Adrenal gland (tissue), 5 donors: ENCODE measurements around the gene GPR132.

ENCODE experiments used
- CTCF ChIP-seq, 6 experiments: fragments of 450-650 bp in 4 of 6; fragments of 200-600 bp in 2 of 6; sonication (generic) in 1 of 6; IDR thresholded peaks; 1 replicate in 5 of 6; 2 replicates in 1 of 6; pipeline versions ENCODE4 v1.5.1 to v1.8.0; 2016 to 2021; ENCODE audit warnings: antibody characterized with exemption in 6 of 6, mild to moderate bottlenecking in 2 of 6, moderate library complexity in 1 of 6
- POLR2A ChIP-seq, 2 donors: fragments of 450-650 bp; IDR thresholded peaks; one replicate each; pipeline ENCODE4 v1.6.1; 2017; ENCODE audit warnings: antibody characterized with exemption in 2 of 2, mild to moderate bottlenecking in 2 of 2, moderate library complexity in 1 of 2
- donor health status: DM: no; HTN: no; CAD: no.

DNA sequence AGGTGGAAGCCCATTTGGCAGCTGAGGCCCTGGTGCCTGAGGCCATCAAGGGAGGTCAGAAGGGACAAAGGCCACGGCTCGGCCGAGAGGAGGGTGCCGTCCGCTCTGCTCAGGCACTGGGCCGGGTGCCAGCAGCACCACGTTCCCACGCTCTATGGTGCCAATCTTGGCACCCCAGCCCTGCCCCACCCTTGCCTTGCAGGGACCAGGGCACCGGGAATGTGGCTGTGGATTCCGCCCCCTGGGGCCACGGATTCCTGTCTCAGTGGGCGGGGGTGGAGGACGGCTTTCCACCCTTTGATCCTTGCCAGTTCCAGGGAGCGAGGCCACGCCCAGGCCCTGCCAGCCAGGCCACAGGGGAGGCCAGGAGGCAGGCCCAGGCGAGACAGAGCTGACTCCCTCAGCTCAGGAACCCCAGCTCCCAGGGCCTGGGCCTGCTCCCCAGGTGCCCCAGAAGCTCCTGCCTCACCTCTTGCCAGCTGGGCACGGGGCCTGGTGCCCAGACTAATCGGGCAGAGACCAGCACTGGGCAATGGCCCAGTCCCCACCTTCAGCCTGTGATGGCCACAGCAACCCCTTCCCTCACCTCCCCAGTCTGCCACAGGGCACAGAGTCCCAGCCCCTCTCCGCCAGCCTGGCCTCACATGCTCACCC, 26.4 kb upstream of the GPR132 start:
- TF ChIP-seq CTCF (IDR thresholded peaks at IDR 0.05) (no peak), POLR2A (IDR thresholded peaks at IDR 0.05) (no peak)
